GM18909 (cell line): ENCODE results near the gene SMURF1.

ENCODE experiments used
- ATAC-seq: cut with Tn5 transposase; IDR thresholded peaks from one replicate; pipeline ENCODE4 v1.9.1; 2021; ENCODE audit warnings: mild to moderate bottlenecking; ENCODE audit not compliant: unreplicated experiment, poor library complexity

The SMURF1 gene

DNA sequence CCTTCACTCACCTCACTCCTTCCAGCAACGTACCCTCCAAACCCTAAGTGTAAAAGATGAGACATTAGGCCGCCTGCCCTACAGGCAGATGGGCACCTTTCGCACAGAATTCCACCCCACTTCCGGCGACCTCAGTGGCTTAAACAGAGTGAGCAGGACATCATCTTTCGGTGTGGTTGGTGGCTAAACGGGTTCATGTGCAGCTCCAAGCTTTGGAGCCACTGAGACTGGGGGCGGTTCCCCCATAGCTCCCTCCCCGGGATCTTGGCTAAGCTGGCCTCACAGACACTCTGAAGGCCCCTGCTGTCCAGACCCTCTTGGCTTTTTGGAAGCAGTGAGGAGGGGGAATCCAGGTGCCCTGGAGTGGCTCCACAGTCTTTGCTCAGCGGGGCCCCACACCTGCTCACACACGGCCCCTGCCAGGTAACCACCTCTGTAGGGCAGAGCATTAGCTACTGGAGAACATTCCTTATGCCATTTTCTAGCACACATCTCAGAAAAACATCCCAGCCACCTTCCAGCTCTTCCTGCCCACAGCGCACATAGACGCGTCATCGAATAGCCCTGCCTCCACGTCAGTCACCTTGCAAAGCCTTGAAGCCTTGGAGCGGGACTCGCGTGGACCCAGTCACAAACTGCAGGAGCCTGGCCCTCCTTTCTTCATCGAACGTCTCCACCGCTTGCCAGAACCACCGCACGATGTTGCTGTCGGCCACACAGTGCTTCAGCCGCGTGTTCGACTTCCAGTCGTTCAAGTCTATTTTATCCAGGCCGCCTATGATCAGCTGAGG is 108.8 kb downstream of the SMURF1 start:
- ATAC-seq: no peak

DNA sequence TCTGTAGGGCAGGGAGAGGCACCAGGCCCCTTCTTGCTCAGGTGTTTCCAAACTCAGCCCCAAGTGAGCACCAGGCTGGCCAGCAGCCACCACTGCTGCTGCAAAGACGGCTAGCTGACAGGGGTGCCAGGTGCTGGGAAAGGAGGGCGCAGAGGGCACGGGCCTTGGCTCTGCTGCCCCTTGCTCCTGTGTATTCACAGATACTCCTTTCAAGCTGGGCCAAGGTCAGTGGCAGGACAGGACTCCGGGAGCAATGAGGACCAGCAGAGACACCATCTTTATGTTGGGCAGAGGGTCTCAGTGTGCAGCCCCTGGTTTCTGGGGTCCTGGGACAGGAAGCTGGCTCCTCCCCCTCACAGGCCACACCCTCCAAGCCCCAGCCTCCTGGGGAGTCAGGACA is 110.1 kb downstream of the SMURF1 start:
- no peak for ATAC-seq

DNA sequence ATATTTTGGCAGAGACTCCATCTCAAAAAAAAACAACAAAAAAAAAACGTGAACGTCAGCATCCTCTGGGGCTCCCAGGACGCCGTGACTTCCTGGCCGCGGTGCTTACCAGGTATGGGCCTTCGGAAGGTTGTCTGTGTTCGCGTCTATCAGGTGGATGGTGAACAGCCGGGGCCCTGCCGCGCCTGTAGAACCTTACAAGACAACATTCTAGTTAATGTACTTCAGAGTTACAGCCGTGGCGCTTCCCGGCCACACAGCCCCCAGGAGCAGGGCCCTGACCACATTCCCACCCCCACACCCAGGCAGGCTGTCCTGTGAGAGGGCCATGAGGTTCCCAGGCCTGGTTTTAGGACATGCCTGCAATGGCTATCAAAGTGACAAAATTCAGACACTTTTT is 111.0 kb downstream of the SMURF1 start:
- no peak for ATAC-seq

DNA sequence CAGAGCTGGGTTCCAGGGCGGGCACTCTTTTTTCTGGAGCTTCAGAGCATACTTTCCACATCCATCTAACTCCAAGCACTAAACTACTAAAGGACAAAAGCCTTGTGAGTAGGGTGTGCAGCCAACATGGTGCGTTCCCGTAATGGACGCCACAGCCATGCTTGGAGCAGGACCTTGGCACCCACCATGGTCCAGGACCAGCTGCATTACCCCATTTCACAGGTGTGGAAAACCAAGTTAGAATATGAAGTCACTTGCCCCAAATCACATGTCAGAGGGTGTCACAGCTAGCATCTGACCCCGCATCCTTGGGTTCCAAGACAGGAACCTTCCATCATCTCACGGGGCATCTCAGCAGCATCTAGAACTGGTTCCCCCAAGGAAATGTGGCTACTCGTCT is 112.4 kb downstream of the SMURF1 start:
- ATAC-seq: no peak

DNA sequence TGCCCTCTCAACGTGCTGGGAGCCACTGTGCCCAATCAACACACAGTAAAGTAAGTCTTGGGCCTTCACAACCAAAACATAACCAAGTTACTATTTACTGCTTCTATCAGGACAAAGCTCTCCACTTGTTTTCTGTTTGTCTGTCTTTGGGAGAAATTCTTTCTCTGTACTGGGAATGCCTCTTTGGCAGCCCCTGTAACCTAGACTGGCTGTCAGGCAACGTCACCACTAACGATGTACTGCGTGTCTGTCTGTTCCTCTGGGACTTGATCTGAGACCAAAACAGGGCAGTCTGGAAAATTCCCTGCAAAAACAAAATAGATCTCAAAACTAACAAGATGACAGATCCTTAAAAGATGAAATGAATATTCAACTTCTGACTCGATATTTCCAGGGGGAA is 113.0 kb downstream of the SMURF1 start:
- ATAC-seq: no peak

DNA sequence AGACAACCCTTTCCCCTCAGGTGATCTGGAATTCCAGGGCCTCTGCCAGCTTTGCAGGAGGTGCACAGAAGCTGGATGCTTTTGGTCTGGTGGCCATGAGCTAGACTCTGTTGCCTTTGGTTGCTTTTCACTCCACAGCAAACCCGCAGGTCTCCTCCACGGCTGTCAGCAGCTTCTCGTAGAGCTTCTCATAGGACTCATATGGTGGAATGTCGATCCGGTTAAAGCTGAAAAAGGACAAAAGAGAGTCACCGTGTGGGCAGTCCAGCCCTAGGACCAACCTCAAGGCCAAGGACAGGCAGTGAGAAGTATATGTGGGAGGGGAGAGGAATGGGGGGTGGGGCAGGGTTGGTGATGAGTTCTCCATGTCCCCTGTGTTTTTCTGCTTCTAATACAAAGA is 113.5 kb downstream of the SMURF1 start:
- ATAC-seq: no peak

DNA sequence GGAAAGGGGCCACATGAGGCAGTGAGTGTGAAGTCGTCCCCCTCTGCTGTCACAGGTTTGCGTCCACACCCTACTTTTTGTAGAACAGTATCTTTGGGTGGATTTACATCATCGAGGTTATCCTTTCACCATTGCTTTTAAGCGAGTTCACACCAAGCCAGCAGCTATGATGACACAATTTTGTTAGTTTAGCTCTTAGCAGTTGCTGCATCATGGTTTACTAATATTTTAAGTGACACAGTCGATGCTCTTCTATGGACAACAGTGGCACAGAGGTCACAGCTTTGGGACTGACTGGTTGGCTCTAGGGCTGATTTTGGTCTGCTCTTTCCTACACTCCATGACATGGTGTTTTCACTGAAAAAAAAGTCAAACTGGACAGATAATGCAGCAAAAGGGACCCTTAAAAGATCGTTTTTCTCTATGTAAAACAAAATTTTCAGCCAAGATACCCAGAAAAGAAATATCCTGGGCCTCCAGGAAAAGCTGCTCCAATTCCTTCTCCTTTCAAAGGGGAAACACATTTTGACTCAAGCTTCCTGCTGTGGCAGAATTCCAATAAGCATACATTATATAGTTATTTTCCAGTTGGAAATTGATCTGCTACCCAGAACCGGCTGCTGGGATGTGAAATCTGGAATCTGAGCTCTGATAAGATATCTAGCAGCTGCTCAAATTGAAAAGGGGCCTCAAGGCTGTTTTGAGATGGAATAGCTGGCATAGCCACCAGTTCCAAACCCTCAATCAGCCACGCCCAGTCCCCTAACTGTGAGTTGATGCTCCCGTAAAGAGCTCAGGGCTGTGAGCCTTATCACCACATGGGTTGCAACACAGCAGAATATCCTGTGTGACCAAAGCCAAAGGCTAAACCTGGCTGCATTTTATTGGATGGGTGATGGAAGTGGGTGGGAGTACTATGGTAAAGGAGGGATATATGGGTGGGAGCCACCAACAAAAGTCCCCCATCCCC is 114.2 kb downstream of the SMURF1 start:
- no peak for ATAC-seq

DNA sequence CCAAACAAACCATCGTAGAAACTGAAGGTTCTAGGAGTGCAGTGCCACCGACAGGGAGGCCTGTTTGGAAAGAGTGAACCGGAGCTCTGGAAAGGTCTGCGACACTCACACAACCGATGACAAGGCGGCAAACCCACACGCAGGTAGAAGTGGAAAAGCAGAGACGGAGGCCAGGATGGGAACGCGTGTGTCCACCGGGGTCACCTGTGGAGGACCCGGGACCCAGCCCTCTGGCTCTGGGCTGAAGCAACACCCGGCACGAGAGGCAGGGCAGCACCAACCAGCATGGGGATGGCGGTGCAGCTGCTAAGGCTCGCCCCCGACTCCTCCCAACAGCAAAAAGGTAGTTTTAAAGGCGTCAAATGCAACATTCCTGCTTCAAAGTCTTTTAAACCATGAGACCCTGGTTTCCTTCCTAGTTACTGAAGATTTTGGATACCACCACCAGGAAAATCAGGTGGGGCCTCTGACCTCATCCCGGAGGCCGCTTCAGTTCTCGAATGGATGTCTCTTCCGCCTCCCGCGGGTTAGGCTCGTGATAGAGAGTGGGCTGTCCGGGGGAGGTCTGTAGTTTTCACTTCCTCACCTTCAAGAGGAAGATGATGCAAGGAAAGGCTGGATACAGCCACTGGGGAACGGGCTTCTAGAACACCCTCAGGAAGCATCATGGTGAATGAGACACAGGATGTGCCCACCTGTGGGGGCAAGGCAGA is 115.5 kb downstream of the SMURF1 start:
- ATAC-seq: no peak

DNA sequence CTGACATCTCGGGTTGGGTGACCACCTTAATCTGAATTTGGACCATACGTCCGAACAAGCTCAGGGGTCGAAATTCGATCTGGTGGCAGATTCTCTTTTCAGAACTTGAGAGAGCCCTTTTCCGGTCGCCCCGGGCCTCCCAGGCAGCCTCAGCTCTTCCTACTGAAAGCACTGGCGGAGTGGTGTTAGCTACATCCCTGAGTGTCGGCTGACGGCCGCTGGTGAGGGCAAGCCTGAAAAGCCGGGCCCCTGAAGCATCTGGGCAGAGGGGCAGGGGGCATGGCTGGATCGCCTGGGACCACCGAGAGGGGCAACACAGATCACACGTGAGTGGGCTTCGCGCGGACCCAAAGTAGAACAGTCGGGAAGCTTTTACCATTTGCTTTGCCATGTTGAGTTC is 116.1 kb downstream of the SMURF1 start:
- no peak for ATAC-seq

DNA sequence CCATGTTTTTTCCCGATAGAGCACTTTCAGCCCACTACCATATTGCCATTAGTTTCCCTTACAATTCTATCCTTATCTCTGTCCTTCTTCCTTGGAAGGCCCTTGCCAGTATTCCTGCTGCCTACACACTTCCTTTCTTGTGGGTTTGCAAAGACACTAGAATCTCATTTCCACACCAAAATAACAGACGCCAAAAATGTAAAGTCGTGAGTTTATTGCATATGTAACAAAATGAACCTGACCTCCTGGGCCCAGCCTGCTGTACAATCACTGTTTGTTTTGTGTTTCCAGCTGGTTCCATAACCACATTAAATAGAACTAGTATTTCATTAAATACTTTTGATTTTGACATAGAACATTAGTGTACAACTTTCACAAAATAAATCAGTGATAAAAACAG is 116.7 kb downstream of the SMURF1 start:
- ATAC-seq: no peak

DNA sequence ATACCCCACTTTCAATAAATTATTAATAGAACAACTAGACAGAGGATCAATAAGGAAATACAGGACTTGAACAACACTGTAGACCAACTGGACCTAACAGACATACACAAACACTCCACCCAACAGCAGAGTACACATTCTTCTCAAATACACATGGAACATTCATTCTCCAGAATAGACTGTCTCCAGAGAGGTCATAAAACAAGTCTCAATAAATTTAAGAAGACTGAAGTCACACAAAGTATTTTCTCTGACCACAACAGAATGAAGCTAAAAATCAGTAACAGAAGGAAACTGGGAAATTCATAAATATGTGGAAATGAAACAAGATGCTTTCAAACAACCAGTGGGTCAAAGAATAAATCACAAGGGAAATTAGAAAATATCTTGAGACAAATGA is 119.8 kb downstream of the SMURF1 start:
- no peak for ATAC-seq

DNA sequence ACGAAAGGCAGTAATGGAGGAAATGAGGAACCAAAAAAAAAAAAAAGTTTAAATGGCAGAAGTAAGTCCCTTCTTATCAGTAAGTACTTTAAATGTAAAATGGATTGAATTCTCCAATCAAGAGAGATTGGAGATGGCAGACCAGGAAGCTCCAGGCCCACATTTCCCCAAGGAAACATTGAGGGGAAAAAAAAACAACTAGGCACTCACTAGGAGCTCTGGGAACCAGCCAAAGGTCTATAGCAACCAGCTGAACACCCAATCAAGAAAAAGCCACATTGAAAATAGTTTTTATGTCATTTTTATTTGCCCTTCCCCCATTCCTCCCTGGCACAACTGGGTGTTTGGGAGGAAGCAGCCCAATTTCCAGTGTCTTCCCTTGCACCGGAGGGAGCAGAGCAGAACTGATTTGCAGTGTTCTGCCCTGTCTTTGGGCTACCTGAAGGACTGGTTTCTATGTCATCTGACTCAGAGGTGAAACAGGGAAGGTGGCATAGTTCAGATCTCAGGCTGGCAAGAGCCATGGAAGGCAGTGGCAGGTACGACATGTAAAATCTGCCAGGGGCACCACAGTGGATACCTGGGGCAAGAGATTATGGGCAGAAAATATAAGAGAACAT is 121.9 kb downstream of the SMURF1 start:
- no peak for ATAC-seq

DNA sequence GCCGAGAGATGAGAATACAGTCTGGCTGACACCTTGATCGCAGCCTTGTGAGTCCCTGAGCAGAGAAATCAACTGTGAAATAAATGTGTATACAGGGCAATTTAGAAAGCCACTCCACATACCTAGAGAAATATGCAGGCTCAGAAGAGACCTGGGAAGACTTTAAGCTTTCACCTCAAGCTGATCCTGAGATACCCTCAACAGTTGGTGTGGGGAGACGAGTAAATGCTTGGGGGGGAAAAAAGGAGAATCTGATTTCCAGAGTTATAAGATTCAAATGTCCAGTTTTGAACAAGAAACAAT is 123.5 kb downstream of the SMURF1 start:
- no peak for ATAC-seq

DNA sequence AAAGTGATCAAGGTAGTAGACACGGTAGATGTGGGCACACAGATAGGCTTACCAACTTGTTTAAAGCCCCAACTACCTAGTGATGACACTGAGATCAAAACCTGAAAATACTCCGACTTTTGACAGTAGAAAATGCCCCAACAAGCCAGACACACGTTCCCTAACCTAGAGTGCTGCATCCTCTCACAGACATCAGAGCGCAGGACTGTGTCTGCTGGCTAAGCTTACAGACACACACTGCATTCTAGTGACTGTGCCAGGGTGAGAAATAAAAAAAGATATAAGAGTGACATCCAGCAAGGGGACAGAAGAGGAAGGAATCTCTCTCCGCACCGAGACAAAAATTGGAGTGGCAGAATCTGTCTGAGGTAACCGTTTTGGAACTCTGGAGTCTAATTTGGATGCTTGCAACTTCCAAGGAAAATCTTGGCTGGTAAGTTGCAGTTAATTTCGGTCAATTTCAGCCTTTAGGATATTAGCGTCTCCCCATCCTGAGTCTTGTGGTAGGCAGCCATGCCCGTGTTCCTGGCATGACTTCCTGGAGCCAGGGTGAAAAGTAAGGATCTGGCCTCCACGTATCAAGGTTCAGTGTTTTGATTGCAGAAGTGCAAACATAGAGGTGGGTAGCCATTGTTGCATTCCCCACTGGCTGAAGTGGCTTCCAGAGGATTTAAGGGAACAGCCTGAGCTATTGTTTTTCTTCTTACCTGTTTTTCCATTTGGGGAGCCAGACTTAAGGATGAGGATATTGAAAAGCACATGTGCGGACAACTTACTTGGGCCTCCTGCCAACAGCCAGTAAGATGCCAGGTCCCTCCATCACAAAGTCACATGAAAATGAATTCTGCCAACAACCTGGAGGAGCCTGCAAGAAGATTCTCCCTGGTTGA is 124.1 kb downstream of the SMURF1 start:
- no peak for ATAC-seq

DNA sequence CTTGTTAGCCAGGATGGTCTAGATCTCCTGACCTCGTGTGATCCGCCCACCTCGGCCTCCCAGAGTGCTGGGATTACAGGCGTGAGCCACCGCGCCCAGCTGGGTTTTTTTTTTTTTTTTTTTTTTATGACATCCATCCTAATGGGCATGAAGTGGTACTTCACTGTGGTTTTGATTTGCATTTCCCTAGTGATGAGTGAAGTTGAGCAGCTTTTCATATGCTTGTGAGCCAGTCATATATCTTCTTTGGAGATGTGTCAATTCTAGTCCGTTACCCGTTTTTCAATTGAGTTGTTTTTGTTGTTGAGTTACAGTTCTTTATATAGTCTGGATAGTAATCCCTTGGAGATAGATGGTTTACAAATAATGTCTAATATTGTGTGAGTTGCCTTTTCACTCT is 127.7 kb downstream of the SMURF1 start:
- no peak for ATAC-seq

DNA sequence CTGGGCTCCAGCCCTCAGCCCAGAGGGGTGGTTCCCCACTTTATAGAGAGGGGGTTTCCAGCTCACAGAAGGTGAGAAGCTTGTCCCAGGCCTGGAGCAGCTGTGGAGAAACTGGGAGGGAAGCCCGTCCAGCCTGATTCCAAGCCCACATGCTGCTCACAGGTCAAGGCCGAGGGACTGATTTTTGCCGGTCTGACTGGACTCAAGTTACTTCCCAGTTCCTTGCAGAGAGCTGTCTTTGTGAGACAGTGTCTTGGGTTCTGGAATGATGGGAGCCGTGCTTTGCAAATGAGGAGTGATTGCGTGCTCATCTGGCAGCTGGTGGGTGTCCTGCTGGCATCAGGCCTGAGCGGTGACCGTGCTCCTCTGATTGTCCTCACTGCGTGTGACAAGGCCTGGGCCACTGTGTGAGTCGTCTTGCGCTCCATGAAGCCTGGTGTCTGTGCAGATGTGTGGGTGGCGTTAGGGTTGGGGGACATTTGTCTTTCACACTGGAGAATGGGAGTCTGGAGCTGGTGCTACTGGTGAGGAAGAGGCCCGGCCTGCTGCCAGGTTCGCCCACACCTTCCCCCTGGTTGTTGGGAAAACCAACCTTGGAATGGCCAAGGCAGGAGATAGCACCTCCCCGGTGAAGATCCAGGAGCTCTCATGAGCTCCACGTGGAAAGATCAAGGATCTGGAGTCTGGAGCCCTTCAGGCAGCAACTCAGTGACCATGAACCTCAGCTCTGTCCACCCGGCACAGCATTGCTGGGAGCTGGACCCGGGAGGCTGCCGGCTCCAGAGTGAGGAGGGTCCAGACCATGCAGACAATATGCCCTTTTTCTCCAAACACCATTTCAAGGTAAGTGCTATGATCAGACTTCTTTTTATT is 129.6 kb downstream of the SMURF1 start:
- ATAC-seq: no peak

DNA sequence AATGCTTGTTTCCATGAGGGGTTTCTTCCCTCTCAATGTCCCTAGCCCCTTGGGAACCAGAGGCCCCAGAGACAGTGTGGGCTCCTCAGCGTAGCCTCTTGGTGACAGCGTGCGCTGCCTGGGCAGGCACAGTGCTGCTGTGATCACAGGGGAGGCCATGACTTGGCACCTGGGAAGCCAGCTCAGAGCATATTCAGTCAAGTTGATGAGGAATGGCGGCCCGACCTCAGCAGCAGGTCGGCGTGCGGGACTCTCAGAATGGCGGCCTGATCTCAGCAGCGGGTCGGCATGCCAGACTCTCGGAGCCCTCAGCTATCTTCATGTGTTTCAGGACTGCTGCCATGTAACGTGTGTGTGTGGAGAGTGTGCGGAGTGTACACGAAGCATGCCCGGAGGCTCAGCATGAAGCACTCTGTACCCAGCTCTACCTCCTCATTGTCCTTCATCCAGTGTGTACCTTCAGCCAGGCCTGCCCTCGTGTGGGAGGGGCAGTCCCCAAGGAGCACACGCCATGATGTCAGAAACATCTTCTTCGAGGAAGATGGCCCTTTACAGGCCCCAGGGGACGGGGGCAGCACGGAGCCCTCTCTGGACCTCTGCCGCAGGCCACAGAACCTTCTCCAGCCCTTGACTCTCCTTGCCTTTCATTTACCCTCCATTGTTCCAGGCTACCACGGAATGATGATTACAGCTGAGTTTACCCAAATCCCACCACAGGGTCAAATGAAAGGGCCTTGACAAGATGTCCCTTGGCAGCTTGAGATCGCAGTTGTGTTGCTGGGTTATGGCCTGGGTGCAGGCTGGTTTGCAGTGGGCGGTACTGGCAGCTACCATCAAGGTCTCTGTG is 130.4 kb downstream of the SMURF1 start:
- no peak for ATAC-seq

DNA sequence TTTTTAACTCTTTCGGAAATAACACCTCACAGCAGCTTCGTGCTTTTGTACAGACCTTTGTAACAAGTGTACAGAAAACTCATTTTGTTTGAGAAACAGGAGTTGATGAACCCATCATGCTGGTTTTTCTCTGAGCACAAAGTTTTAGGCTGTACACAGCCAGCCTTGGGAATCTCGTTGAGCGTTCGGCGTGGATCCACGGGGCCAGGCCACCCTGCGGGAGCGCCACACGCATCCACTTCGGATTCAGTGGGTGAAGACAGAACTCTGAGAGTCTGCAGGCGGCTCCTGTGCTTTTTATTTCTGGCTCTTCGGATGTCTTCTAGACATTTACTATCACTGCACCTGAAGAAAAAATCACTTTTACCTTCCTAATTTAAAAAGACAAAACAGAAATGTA is 131.2 kb downstream of the SMURF1 start:
- no peak for ATAC-seq
